Measurements from ENCODE around the gene RAB6D. TPM values are rescaled to one million over a fixed set of nuclear protein-coding genes. Genes with fewer than 3 reads are reported as not detected.

Gene RAB6D
- total RNA-seq, 1 donor from 2014 or later, result not detected

Other genes starting within 250 kb of the RAB6D start
- gene POTEE, start 154.6 kb downstream of the RAB6D start, total RNA-seq, result 0.21 TPM in 1 of 2 replicates, not detected in the other
- gene TUBA3D, start 112.0 kb upstream of the RAB6D start, total RNA-seq, result not detected in 2 replicates
- 106 and 110 TPM in 2 replicates for gene MZT2A, start 128.2 kb upstream of the RAB6D start, total RNA-seq
- 1.8 and 2.4 TPM in 2 replicates for gene CCDC74A, start 163.7 kb upstream of the RAB6D start, total RNA-seq